Measurements from ENCODE around the gene TNIK.

DNA sequence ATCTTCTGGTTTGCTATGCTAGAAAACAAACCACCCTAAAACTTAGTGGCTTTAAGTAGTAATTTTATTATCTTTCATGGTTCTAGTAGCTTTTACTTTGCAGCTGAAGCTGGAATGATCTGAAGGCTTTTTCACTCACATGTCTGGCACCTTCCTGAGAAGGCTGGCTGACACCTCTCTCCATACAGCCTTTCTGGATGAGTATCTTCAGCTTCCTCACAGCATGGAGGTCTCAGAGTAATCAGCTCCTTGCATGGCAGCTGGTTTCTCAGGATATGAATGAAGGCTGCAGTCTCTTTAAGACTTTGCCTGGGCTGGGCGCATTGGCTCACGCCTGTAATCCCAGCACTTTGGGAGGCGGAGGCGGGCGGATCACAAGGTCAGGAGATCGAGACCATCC, 50.0 kb downstream of the TNIK start:
- no peak for TF ChIP-seq CTCF (IDR thresholded peaks at IDR 0.05; ENCODE audit: low read depth, low read length)
- no peak for TF ChIP-seq POLR2A (IDR thresholded peaks at IDR 0.05; ENCODE audit: extremely low read depth, insufficient read length)
- TF ChIP-seq MYC (IDR thresholded peaks at IDR 0.05; ENCODE audit: low read depth, low read length): no peak
- TF ChIP-seq MAX (IDR thresholded peaks at IDR 0.05; ENCODE audit: low read depth, low read length): no peak

Data from NB4 (cell line).